ENCODE measurements around the gene TRAK1.

DNA sequence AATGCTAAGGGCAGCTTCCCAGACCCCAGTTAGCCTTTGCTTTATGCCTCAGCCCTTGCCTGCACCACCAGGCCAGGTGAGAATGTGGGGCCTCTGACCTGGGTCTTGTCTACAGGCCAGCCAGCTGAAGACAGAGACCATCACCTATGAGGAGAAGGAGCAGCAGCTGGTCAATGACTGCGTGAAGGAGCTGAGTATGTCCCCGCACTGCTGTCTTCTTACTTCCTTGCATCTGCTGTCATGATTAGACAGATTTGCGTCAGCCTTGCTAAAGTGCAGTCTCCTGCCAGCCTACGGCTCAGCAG is 100.2 kb downstream of the TRAK1 start:
- TF ChIP-seq, protein P1, sequence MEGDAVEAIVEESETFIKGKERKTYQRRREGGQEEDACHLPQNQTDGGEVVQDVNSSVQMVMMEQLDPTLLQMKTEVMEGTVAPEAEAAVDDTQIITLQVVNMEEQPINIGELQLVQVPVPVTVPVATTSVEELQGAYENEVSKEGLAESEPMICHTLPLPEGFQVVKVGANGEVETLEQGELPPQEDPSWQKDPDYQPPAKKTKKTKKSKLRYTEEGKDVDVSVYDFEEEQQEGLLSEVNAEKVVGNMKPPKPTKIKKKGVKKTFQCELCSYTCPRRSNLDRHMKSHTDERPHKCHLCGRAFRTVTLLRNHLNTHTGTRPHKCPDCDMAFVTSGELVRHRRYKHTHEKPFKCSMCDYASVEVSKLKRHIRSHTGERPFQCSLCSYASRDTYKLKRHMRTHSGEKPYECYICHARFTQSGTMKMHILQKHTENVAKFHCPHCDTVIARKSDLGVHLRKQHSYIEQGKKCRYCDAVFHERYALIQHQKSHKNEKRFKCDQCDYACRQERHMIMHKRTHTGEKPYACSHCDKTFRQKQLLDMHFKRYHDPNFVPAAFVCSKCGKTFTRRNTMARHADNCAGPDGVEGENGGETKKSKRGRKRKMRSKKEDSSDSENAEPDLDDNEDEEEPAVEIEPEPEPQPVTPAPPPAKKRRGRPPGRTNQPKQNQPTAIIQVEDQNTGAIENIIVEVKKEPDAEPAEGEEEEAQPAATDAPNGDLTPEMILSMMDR (IDR thresholded peaks at IDR 0.05; ENCODE audit: low read depth, low read length) = no peak
- TF ChIP-seq EZH2phosphoT487 (IDR thresholded peaks at IDR 0.05; ENCODE audit: low read depth) = no peak

All from OCI-LY3 (cell line).